Calu3 (cell line): Measurements from ENCODE around the gene FIBP. TPM values are rescaled to one million over a fixed set of nuclear protein-coding genes. Genes with fewer than 3 reads are reported as not detected.

Experiments
- BruUV-seq: library from RNA; stranded (reverse); fragments of 400-500 nt; replicated peaks from 2 replicates; lab custom pipeline; 2021; lab: Mats Ljungman, UMichigan
- CTCF ChIA-PET: fragments of 300-600 bp; sonication (Branson Sonifier 250); formaldehyde crosslinking; loops from one replicate; lab custom pipeline; 2022; ENCODE audit warnings: antibody characterized with exemption; lab: Charles Lee
- DNase-seq: peaks from one replicate; pipeline ENCODE4 v3.0.0; 2022
- H3K27ac Mint-ChIP-seq: one replicate; pipeline ENCODE4 v1.8.0; 2022; ENCODE audit warnings: mixed read lengths; ENCODE audit not compliant: unreplicated experiment
- H3K27me3 Mint-ChIP-seq: one replicate; pipeline ENCODE4 v1.8.0; 2022; ENCODE audit warnings: mixed read lengths; ENCODE audit not compliant: unreplicated experiment
- H3K36me3 Mint-ChIP-seq: one replicate; pipeline ENCODE4 v1.8.0; 2022; ENCODE audit warnings: mild to moderate bottlenecking, moderate library complexity, mixed read lengths; ENCODE audit not compliant: insufficient read depth, unreplicated experiment
- H3K4me1 Mint-ChIP-seq: one replicate; pipeline ENCODE4 v1.8.0; 2022; ENCODE audit warnings: mild to moderate bottlenecking, low read depth, mixed read lengths; ENCODE audit not compliant: unreplicated experiment
- H3K4me3 Mint-ChIP-seq: one replicate; pipeline ENCODE4 v1.8.0; 2022; ENCODE audit warnings: mild to moderate bottlenecking, low read depth, moderate library complexity, mixed read lengths; ENCODE audit not compliant: unreplicated experiment
- H3K9me3 Mint-ChIP-seq: one replicate; pipeline ENCODE4 v1.8.0; 2022; ENCODE audit warnings: low read depth, mixed read lengths; ENCODE audit not compliant: unreplicated experiment
- CTCF ChIP-seq: fragments of 200-600 bp; IDR thresholded peaks from one replicate; pipeline ENCODE4 v1.8.0; 2022; ENCODE audit warnings: antibody characterized with exemption; ENCODE audit not compliant: unreplicated experiment
- intact Hi-C: fragments of 100-400 bp; cut with micrococcal nuclease; formaldehyde crosslinking; loops from one replicate; pipeline ENCODE4 v1.10.0; 2022; ENCODE audit not compliant: unreplicated experiment
- total RNA-seq: library from RNA; stranded (reverse); gene quantifications from 2 replicates; pipeline ENCODE4 v1.2.3, GENCODE V29; 2022

FIBP gene
- total RNA-seq, 1 experiment from 2014 or later: 75.8 TPM

- peak within 1 kb of the TSS; percentile 84 for H3K4me3 Mint-ChIP-seq
- peaks cover 91% of the 10 kb centered on the region for H3K36me3 Mint-ChIP-seq
- CTCF ChIA-PET: interaction anchor here (0.6 to 2.9 kb wide), 22 partner anchors 9 to 440 kb away, joined by 3 to 37 read pairs (median 4); partner anchors contain the start of genes BANF1, CCDC85B, EFEMP2 and FIBP
- DNase-seq: peak; percentile 98
- no TSS peak for BruUV-seq
- H3K9me3 Mint-ChIP-seq: no peaks in the 10 kb centered on the region
- no peaks in the 10 kb centered on the region for H3K27me3 Mint-ChIP-seq
- H3K4me1 Mint-ChIP-seq: peaks cover 27% of the 10 kb centered on the region
- H3K27ac Mint-ChIP-seq: peak within 1 kb of the TSS; percentile 95
- intact Hi-C loops: no loop called here
- TF ChIP-seq CTCF: peak; percentile 39
These were observed 27.8 kb downstream of the FIBP start, which contains the start of gene MUS81 for GRCh38 chr11:65860278-65861164. MUS81 (plus strand) TSS chr11:65860433; CDS start chr11:65860754, 321 bp downstream.

DNA sequence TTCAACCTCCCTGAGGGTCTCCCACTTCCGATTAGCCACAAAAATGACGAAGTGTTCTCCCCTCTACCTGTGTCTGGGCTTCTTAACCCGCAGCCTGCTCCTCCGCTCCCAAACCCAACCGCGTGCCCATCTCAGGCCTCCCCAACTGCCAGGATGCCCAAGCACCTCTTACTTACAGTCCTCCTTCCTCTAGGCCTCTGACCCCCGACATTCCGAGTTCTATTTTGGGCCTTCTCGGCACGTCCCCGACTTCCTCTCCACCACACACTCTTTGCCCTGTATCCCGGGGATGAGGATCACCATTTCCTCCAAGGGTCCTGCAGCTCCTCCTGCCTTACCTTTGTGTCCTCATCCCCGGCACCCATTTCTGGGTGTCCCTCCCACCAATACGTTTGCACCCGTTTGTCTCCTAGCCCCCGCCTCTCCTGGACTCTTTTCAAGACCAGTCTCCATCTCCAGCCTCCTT, 28.4 kb downstream of the FIBP start:
- peak; percentile 32 for DNase-seq
- Mint-ChIP-seq H3K4me1 (peaks cover 31% of the 10 kb centered on the region), H3K27me3 (no peaks in the 10 kb centered on the region), H3K9me3 (no peaks in the 10 kb centered on the region), H3K27ac (peak overlapping the region; percentile 95), H3K4me3 (peak overlapping the region; percentile 84), H3K36me3 (peaks cover 93% of the 10 kb centered on the region)
- intact Hi-C loops: no loop called here
- CTCF ChIA-PET: interaction anchor here (0.6 to 2.9 kb wide), 20 partner anchors 10 to 440 kb away, joined by 3 to 37 read pairs (median 4); partner anchors contain the start of genes BANF1, CCDC85B, EFEMP2 and FIBP
- TF ChIP-seq CTCF: no peak
- no TSS peak for BruUV-seq

- H3K4me3 Mint-ChIP-seq: peak overlapping the region; percentile 84
- BruUV-seq: no TSS peak
- CTCF ChIA-PET: interaction anchor here (0.6 to 2.9 kb wide), 17 partner anchors 10 to 244 kb away, joined by 3 to 37 read pairs (median 4); partner anchors contain the start of genes BANF1, CCDC85B, EFEMP2 and FIBP
- intact Hi-C loops: no loop called here
- no peaks in the 10 kb centered on the region for H3K9me3 Mint-ChIP-seq
- H3K27ac Mint-ChIP-seq: peak overlapping the region; percentile 95
- DNase-seq: peak; percentile 97
- no peaks in the 10 kb centered on the region for H3K27me3 Mint-ChIP-seq
- peaks cover 37% of the 10 kb centered on the region for H3K4me1 Mint-ChIP-seq
- peaks cover 98% of the 10 kb centered on the region for H3K36me3 Mint-ChIP-seq
- TF ChIP-seq CTCF: no peak
These were observed 29.0 kb downstream of the FIBP start for GRCh38 chr11:65859095-65859811.

DNA sequence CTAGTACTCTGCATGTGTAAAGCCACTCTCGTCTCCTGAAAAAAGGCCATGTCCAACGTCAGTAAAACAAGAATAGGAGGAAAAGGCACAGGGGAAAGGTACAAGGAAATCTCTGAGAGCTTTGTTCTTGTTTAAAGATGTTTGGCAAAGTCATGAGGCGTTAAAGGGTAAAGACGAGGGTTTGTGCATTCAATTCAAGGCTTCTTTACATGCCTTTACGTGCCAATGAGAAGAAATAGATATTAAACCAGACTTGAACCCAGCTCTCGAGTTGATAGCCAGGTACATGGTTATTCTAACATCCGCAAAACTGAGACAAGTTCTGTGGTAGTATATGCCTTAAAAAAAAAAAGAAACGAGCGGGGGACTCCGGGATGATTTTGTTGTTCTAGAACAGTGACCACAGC, 29.6 kb downstream of the FIBP start:
- Mint-ChIP-seq H3K4me3 (peak overlapping the region; percentile 84), H3K27ac (peak overlapping the region; percentile 95), H3K4me1 (peaks cover 43% of the 10 kb centered on the region), H3K27me3 (no peaks in the 10 kb centered on the region), H3K9me3 (no peaks in the 10 kb centered on the region), H3K36me3 (peaks cover 99% of the 10 kb centered on the region)
- no peak for TF ChIP-seq CTCF
- intact Hi-C loops: no loop called here
- no peak for DNase-seq
- TSS peak; percentile 36 for BruUV-seq
- CTCF ChIA-PET: interaction anchor here (0.7 to 2.9 kb wide), 4 partner anchors 29 to 1171 kb away, joined by 3 to 37 read pairs (median 6); partner anchors contain the start of gene FIBP
